SK-N-SH (cell line): ENCODE results near the gene MST1. TPM values are rescaled to one million over a fixed set of nuclear protein-coding genes. Genes with fewer than 3 reads are reported as not detected.

Experiments used
- CTCF ChIA-PET: fragments of 300-600, 350-600 bp; formaldehyde crosslinking; extraction: SDS; loops from one replicate; lab custom pipeline; 2021; lab: Yijun Ruan, JAX
- POLR2A ChIA-PET: fragments of 350-600 bp; sonication (Branson Sonifier 250); formaldehyde crosslinking; extraction: SDS; loops from one replicate; lab custom pipeline; 2020; ENCODE audit warnings: antibody characterized with exemption, inconsistent platforms; lab: Yijun Ruan, JAX
- DNase-seq: peaks from one replicate; pipeline ENCODE4 v3.0.0; 2012
- H2AFZ ChIP-seq: fragments of 200-600 bp; sonication (generic); 2 replicates; pipeline ENCODE4 v1.8.1; 2016; ENCODE audit warnings: antibody characterized with exemption, mild to moderate bottlenecking, low read depth
- H3F3A ChIP-seq: fragments of 200-600 bp; sonication (generic); replicated peaks from 2 replicates; pipeline ENCODE3; 2016; ENCODE audit warnings: antibody characterized with exemption, mild to moderate bottlenecking; ENCODE audit not compliant: insufficient read depth
- H3K27ac ChIP-seq, 2 experiments: fragments of 200-500 bp in 1 of 2; fragments of 200-600 bp in 1 of 2; sonication (Bioruptor generic) in 1 of 2; sonication (generic), shearing (Covaris generic) in 1 of 2; 2 replicates each; pipeline versions ENCODE4 v1.5.1 to v1.6.1; 2014 to 2016; ENCODE audit warnings: low read depth in 2 of 2, inconsistent platforms in 1 of 2, low read length in 1 of 2, mild to moderate bottlenecking in 1 of 2, mixed read lengths in 1 of 2
- H3K27me3 ChIP-seq: fragments of 200-600 bp; sonication (generic), shearing (Covaris generic); 2 replicates; pipeline ENCODE4 v1.6.1; 2016; ENCODE audit warnings: mixed run types; ENCODE audit not compliant: insufficient read depth
- H3K36me3 ChIP-seq, 2 experiments: fragments of 200-500 bp in 1 of 2; fragments of 200-600 bp in 1 of 2; sonication (Bioruptor generic) in 1 of 2; sonication (generic) in 1 of 2; replicated peaks in 1 of 2; 2 replicates each; pipeline versions ENCODE3 to v1.5.1; 2014 to 2016; ENCODE audit warnings: low read length in 1 of 2, mild to moderate bottlenecking in 1 of 2; ENCODE audit not compliant: insufficient read depth in 2 of 2, control insufficient read depth in 1 of 2
- H3K4me1 ChIP-seq, 2 experiments: fragments of 200-500 bp in 1 of 2; fragments of 200-600 bp in 1 of 2; sonication (Bioruptor generic) in 1 of 2; sonication (generic), shearing (Covaris generic) in 1 of 2; 2 replicates each; pipeline versions ENCODE4 v1.5.1 to v1.6.1; 2014 to 2016; ENCODE audit warnings: low read depth in 1 of 2, low read length in 1 of 2, mixed run types in 1 of 2; ENCODE audit not compliant: insufficient read depth in 2 of 2, control insufficient read depth in 1 of 2
- H3K4me2 ChIP-seq: fragments of 200-600 bp; sonication (generic), shearing (Covaris generic); 2 replicates; pipeline ENCODE4 v1.6.1; 2017; ENCODE audit warnings: mixed run types
- H3K4me3 ChIP-seq, 2 experiments: fragments of 200-500 bp in 1 of 2; fragments of 200-600 bp in 1 of 2; sonication (Bioruptor generic) in 1 of 2; sonication (generic), shearing (Covaris generic) in 1 of 2; 2 replicates each; pipeline versions ENCODE4 v1.5.1 to v1.8.1; 2014 to 2016; ENCODE audit warnings: low read depth in 2 of 2, inconsistent platforms in 1 of 2, low read length in 1 of 2, mild to moderate bottlenecking in 1 of 2, mixed read lengths in 1 of 2, moderate library complexity in 1 of 2
- H3K79me2 ChIP-seq: fragments of 200-600 bp; sonication (generic); 2 replicates; pipeline ENCODE4 v1.8.1; 2017; ENCODE audit warnings: mild to moderate bottlenecking; ENCODE audit not compliant: insufficient read depth
- H3K9ac ChIP-seq: fragments of 200-600 bp; sonication (generic); 2 replicates; pipeline ENCODE4 v1.6.1; 2017; ENCODE audit warnings: mixed run types
- H3K9me2 ChIP-seq: fragments of 200-600 bp; sonication (generic); 2 replicates; pipeline ENCODE4 v1.6.1; 2017; ENCODE audit warnings: mixed run types
- H3K9me3 ChIP-seq: fragments of 200-600 bp; sonication (generic); 2 replicates; pipeline ENCODE4 v1.6.1; 2017; ENCODE audit warnings: mixed run types, mild to moderate bottlenecking, moderate library complexity
- H4K20me1 ChIP-seq: fragments of 200-600 bp; sonication (generic); 2 replicates; pipeline ENCODE4 v1.6.1; 2017; ENCODE audit warnings: mild to moderate bottlenecking, mixed run types; ENCODE audit not compliant: insufficient read depth
- CTCF ChIP-seq: fragments of 200-600 bp; sonication (generic); IDR thresholded peaks from 2 replicates; pipeline ENCODE4 v1.6.1; 2017; ENCODE audit warnings: antibody characterized with exemption, mild to moderate bottlenecking, moderate library complexity
- ELF1 ChIP-seq: IDR thresholded peaks from 2 replicates; pipeline ENCODE4 v1.4.0; 2012
- EP300 ChIP-seq, 2 experiments: IDR thresholded peaks; 2 replicates each; pipeline versions ENCODE4 v1.4.0 to v1.6.1; 2012; ENCODE audit warnings: borderline replicate concordance in 1 of 2, low read depth in 1 of 2, low read length in 1 of 2
- EZH2phosphoT487 ChIP-seq: fragments of 200-600 bp; sonication (generic); IDR thresholded peaks from 2 replicates; pipeline ENCODE4 v1.6.1; 2017; ENCODE audit warnings: low read depth, mixed run types, mild to moderate bottlenecking, antibody characterized with exemption, moderate library complexity, borderline replicate concordance
- FOSL2 ChIP-seq: IDR thresholded peaks from 2 replicates; pipeline ENCODE4 v1.4.0; 2012; ENCODE audit warnings: low read depth, mild to moderate bottlenecking, moderate library complexity, borderline replicate concordance
- FOXJ3 ChIP-seq: sonication (generic); formaldehyde crosslinking; IDR thresholded peaks from 2 replicates; pipeline ENCODE4 v1.5.1; 2020; ENCODE audit warnings: mild to moderate bottlenecking, missing genetic modification reagents
- FOXM1 ChIP-seq: IDR thresholded peaks from 2 replicates; pipeline ENCODE4 v1.4.0; 2012; ENCODE audit warnings: low read depth, mild to moderate bottlenecking
- GABPA ChIP-seq: IDR thresholded peaks from 2 replicates; pipeline ENCODE4 v1.4.0; 2012; ENCODE audit warnings: low read depth, mild to moderate bottlenecking
- GATA2 ChIP-seq: sonication (generic); formaldehyde crosslinking; IDR thresholded peaks from 2 replicates; pipeline ENCODE4 v1.5.0; 2020; ENCODE audit warnings: mild to moderate bottlenecking, missing genetic modification reagents
- MEF2A ChIP-seq: IDR thresholded peaks from 2 replicates; pipeline ENCODE4 v1.4.0; 2012; ENCODE audit warnings: low read depth, borderline replicate concordance
- NRF1 ChIP-seq: IDR thresholded peaks from 2 replicates; pipeline ENCODE4 v1.6.1; 2012; ENCODE audit warnings: low read depth, mild to moderate bottlenecking, low read length
- PBX3 ChIP-seq: IDR thresholded peaks from 2 replicates; pipeline ENCODE4; 2012
- POLR2AphosphoS5 ChIP-seq: IDR thresholded peaks from 2 replicates; pipeline ENCODE4 v1.6.1; 2012; ENCODE audit warnings: low read depth, low read length
- RCOR1 ChIP-seq: fragments of 150-350 bp; IDR thresholded peaks from 2 replicates; pipeline ENCODE4 v1.6.1; 2017; ENCODE audit warnings: antibody characterized with exemption, low read length
- RFX5 ChIP-seq: IDR thresholded peaks from 2 replicates; pipeline ENCODE4 v1.6.1; 2012; ENCODE audit warnings: mild to moderate bottlenecking, improper control_type of control experiment, low read length
- SIN3A ChIP-seq: IDR thresholded peaks from 2 replicates; pipeline ENCODE4 v1.6.1; 2012; ENCODE audit warnings: low read depth, mild to moderate bottlenecking, low read length, moderate library complexity, borderline replicate concordance
- SMC3 ChIP-seq: IDR thresholded peaks from 2 replicates; pipeline ENCODE4 v1.6.1; 2012; ENCODE audit warnings: low read depth, low read length, improper control_type of control experiment
- TCF12 ChIP-seq: IDR thresholded peaks from 2 replicates; pipeline ENCODE4 v1.4.0; 2012
- USF1 ChIP-seq: IDR thresholded peaks from 2 replicates; pipeline ENCODE4 v1.4.0; 2012; ENCODE audit warnings: low read depth, borderline replicate concordance
- ZBTB33 ChIP-seq: IDR thresholded peaks from 2 replicates; pipeline ENCODE4 v1.4.0; 2012; ENCODE audit warnings: low read depth, borderline replicate concordance
- WGBS: methylation state at CpG from one replicate; pipeline ENCODE4 v1.1.6; 2017; ENCODE audit warnings: low lambda C conversion rate; 5-methylcytosine and 5-hydroxymethylcytosine counted together
- polyA plus RNA-seq, 3 experiments: library from polyadenylated mRNA; depleted of rRNA; stranded (reverse); fragments of >200 nt; gene quantifications; 2 replicates each; pipeline ENCODE4 v1.2.3, GENCODE V29; 2012

Gene MST1
- polyA plus RNA-seq, 1 of the 3 experiments (the other 2 are of a cell fraction) = 35.1 TPM

- ChIA-PET POLR2A (no interaction called here), CTCF (interaction anchor here (1.0 kb wide), 1 partner anchor 12 kb away, joined by 3 read pairs; no protein-coding TSS in a partner anchor)
- H3K4me2 ChIP-seq = no peak overlapping the region
- H3K79me2 ChIP-seq = peaks cover 10% of the 10 kb centered on the region; the same call in 1 of the 2 replicates
- H3K27ac ChIP-seq = no peak overlapping the region
- no peak overlapping the region for H3K4me3 ChIP-seq
- DNase-seq = no peak
- H2AFZ ChIP-seq = no peak overlapping the region
- H3K9me3 ChIP-seq = no peaks in the 10 kb centered on the region
- no peaks in the 10 kb centered on the region for H3K4me1 ChIP-seq
- TF ChIP-seq SMC3 (no peak), SIN3A (no peak), PBX3 (no peak), FOXM1 (no peak), USF1 (no peak), RCOR1 (no peak), ELF1 (no peak), CTCF (no peak), FOXJ3 (CRISPR knock-in tag) (no peak), EZH2phosphoT487 (no peak), EP300 (IDR thresholded peaks at IDR 0.05; ENCODE audit: borderline replicate concordance in 1 of 2, low read depth in 1 of 2, low read length in 1 of 2) (no peak), TCF12 (no peak), ZBTB33 (no peak), POLR2AphosphoS5 (no peak), GABPA (no peak), RFX5 (no peak), NRF1 (no peak), MEF2A (no peak), GATA2 (no peak), FOSL2 (no peak)
- peaks cover 3% of the 10 kb centered on the region; the same call in 1 of the 2 replicates for H4K20me1 ChIP-seq
- no peak overlapping the region for H3K9ac ChIP-seq
- WGBS = 93% methylated on average over 7 of the region's 11 CpGs
- H3K36me3 ChIP-seq = peaks cover 36 to 59% of the 10 kb centered on the region in 2 experiments
- no peaks in the 10 kb centered on the region for H3K27me3 ChIP-seq
- no peaks in the 10 kb centered on the region for H3K9me2 ChIP-seq
- peaks cover 5% of the 10 kb centered on the region for H3F3A ChIP-seq
Measured at GRCh38 chr3:49732597-49732996, 43.3 kb upstream of the MST1 start.
